MG63 (cell line): ENCODE data around the gene PAPLN. TPM values are rescaled to one million over a fixed set of nuclear protein-coding genes. Genes with fewer than 3 reads are reported as not detected.

ENCODE experiments used
- DNase-seq: peaks from one replicate; pipeline ENCODE4 v3.0.0-alpha.2; 2020
- H3K27me3 ChIP-seq: fragments of 250-450 bp; sonication (Bioruptor Pico); 2 replicates; pipeline ENCODE4 v1.5.1; 2020; ENCODE audit warnings: mild to moderate bottlenecking, moderate library complexity
- H3K36me3 ChIP-seq: fragments of 250-450 bp; sonication (Bioruptor Pico); 2 replicates; pipeline ENCODE4 v1.5.1; 2020; ENCODE audit warnings: mild to moderate bottlenecking, moderate library complexity
- H3K4me3 ChIP-seq: fragments of 250-450 bp; sonication (Bioruptor Pico); 2 replicates; pipeline ENCODE4 v1.5.1; 2020; ENCODE audit warnings: mild to moderate bottlenecking, moderate library complexity
- H3K9me3 ChIP-seq: fragments of 250-450 bp; sonication (Bioruptor Pico); 2 replicates; pipeline ENCODE4 v1.5.1; 2020; ENCODE audit warnings: mild to moderate bottlenecking, moderate library complexity
- total RNA-seq: library from RNA; depleted of rRNA; stranded (reverse); fragments of >200 nt; shearing (Covaris generic); gene quantifications from 2 replicates; pipeline ENCODE4 v1.2.3, GENCODE V29; 2014; ENCODE audit warnings: low replicate concordance

Gene PAPLN
- total RNA-seq, 1 experiment from 2014 or later = 0.53 TPM

GRCh38 chr14:73238424-73238852, 1.1 kb downstream of the PAPLN start:
- Histone ChIP-seq H3K9me3 (no peaks in the 10 kb centered on the region), H3K4me3 (no peak overlapping the region), H3K36me3 (no peaks in the 10 kb centered on the region), H3K27me3 (peaks cover 2% of the 10 kb centered on the region; the same call in 1 of the 2 replicates)
- peak; percentile 54 for DNase-seq

GRCh38 chr14:73238941-73239340, 1.6 kb downstream of the PAPLN start:
- Histone ChIP-seq H3K4me3 (no peak overlapping the region), H3K27me3 (peaks cover 2% of the 10 kb centered on the region; the same call in 1 of the 2 replicates)

GRCh38 chr14:73239393-73240241, 2.3 kb downstream of the PAPLN start:
- no peaks in the 10 kb centered on the region for H3K9me3 ChIP-seq
- peak; percentile 50 for DNase-seq
- no peaks in the 10 kb centered on the region for H3K36me3 ChIP-seq
- no peak overlapping the region for H3K4me3 ChIP-seq
- peaks cover 2% of the 10 kb centered on the region; the same call in 1 of the 2 replicates for H3K27me3 ChIP-seq

More at GRCh38 chr14:73238941-73239340, 1.6 kb downstream of the PAPLN start:
- Histone ChIP-seq H3K36me3 (no peaks in the 10 kb centered on the region), H3K9me3 (no peaks in the 10 kb centered on the region)
- DNase-seq = no peak

GRCh38 chr14:73240816-73241480, 3.6 kb downstream of the PAPLN start:
- DNase-seq = no peak

GRCh38 chr14:73241481-73242165, 4.3 kb downstream of the PAPLN start:
- H3K27me3 ChIP-seq = peaks cover 2% of the 10 kb centered on the region; the same call in 1 of the 2 replicates
- H3K4me3 ChIP-seq = no peak overlapping the region
- H3K9me3 ChIP-seq = no peaks in the 10 kb centered on the region
- H3K36me3 ChIP-seq = no peaks in the 10 kb centered on the region
- no peak for DNase-seq

More at GRCh38 chr14:73240816-73241480, 3.6 kb downstream of the PAPLN start:
- Histone ChIP-seq H3K4me3 (no peak overlapping the region), H3K27me3 (peaks cover 2% of the 10 kb centered on the region; the same call in 1 of the 2 replicates), H3K36me3 (no peaks in the 10 kb centered on the region), H3K9me3 (no peaks in the 10 kb centered on the region)

- H3K4me3 ChIP-seq = no peak overlapping the region
- DNase-seq = peak; percentile 35
Measured at GRCh38 chr14:73242357-73242901, 5.1 kb downstream of the PAPLN start.

GRCh38 chr14:73243341-73243740, 6.0 kb downstream of the PAPLN start:
- Histone ChIP-seq H3K9me3 (no peaks in the 10 kb centered on the region), H3K36me3 (no peaks in the 10 kb centered on the region), H3K4me3 (no peak overlapping the region), H3K27me3 (no peaks in the 10 kb centered on the region)
- DNase-seq = no peak

More at GRCh38 chr14:73242357-73242901, 5.1 kb downstream of the PAPLN start:
- no peaks in the 10 kb centered on the region for H3K9me3 ChIP-seq
- H3K36me3 ChIP-seq = no peaks in the 10 kb centered on the region
- H3K27me3 ChIP-seq = peaks cover 2% of the 10 kb centered on the region; the same call in 1 of the 2 replicates

GRCh38 chr14:73243748-73244147, 6.4 kb downstream of the PAPLN start:
- DNase-seq = no peak
- no peak overlapping the region for H3K4me3 ChIP-seq
- no peaks in the 10 kb centered on the region for H3K9me3 ChIP-seq
- no peaks in the 10 kb centered on the region for H3K27me3 ChIP-seq
- no peaks in the 10 kb centered on the region for H3K36me3 ChIP-seq

- no peaks in the 10 kb centered on the region for H3K9me3 ChIP-seq
- no peaks in the 10 kb centered on the region for H3K36me3 ChIP-seq
- no peak for DNase-seq
- no peak overlapping the region for H3K4me3 ChIP-seq
- no peaks in the 10 kb centered on the region for H3K27me3 ChIP-seq
Measured at GRCh38 chr14:73244541-73245290, 7.4 kb downstream of the PAPLN start.

- no peak for DNase-seq
- no peaks in the 10 kb centered on the region for H3K9me3 ChIP-seq
- no peak overlapping the region for H3K4me3 ChIP-seq
- H3K27me3 ChIP-seq = no peaks in the 10 kb centered on the region
- no peaks in the 10 kb centered on the region for H3K36me3 ChIP-seq
Measured at GRCh38 chr14:73245480-73246325, 8.4 kb downstream of the PAPLN start.

- H3K4me3 ChIP-seq = no peak overlapping the region
- no peak for DNase-seq
Measured at GRCh38 chr14:73246387-73247150, 9.3 kb downstream of the PAPLN start.

GRCh38 chr14:73248108-73248868, 11.0 kb downstream of the PAPLN start:
- no peak for DNase-seq
- Histone ChIP-seq H3K4me3 (no peak overlapping the region), H3K27me3 (no peaks in the 10 kb centered on the region), H3K36me3 (no peaks in the 10 kb centered on the region), H3K9me3 (no peaks in the 10 kb centered on the region)

More at GRCh38 chr14:73246387-73247150, 9.3 kb downstream of the PAPLN start:
- no peaks in the 10 kb centered on the region for H3K36me3 ChIP-seq
- H3K27me3 ChIP-seq = no peaks in the 10 kb centered on the region
- no peaks in the 10 kb centered on the region for H3K9me3 ChIP-seq

- DNase-seq = no peak
Measured at GRCh38 chr14:73249108-73249507, 11.8 kb downstream of the PAPLN start.

More at GRCh38 chr14:73249108-73249507, 11.8 kb downstream of the PAPLN start:
- Histone ChIP-seq H3K4me3 (no peak overlapping the region), H3K9me3 (no peaks in the 10 kb centered on the region), H3K27me3 (no peaks in the 10 kb centered on the region), H3K36me3 (no peaks in the 10 kb centered on the region)
